Muscle of back (tissue), 11 donors: ENCODE results near the gene LRRFIP1. TPM values are rescaled to one million over a fixed set of nuclear protein-coding genes. Genes with fewer than 3 reads are reported as not detected.

Experiments
- DNase-seq, 3 donors: peaks; one replicate each; pipeline versions ENCODE4 v3.0.0 to v3.0.0-alpha.2; 2013
- polyA plus RNA-seq, 10 donors: library from polyadenylated mRNA; unstranded; fragments of 120-200 nt; gene quantifications; one replicate each; pipeline ENCODE4 v1.2.1, GENCODE V29; 2013; ENCODE audit not compliant: insufficient read length in 10 of 10

Gene LRRFIP1
- polyA plus RNA-seq, 10 donors: 95.0 to 194 (median 137) TPM

- DNase-seq: no peak
These were observed 10.8 kb downstream of the LRRFIP1 start for GRCh38 chr2:237638176-237638575.

DNA sequence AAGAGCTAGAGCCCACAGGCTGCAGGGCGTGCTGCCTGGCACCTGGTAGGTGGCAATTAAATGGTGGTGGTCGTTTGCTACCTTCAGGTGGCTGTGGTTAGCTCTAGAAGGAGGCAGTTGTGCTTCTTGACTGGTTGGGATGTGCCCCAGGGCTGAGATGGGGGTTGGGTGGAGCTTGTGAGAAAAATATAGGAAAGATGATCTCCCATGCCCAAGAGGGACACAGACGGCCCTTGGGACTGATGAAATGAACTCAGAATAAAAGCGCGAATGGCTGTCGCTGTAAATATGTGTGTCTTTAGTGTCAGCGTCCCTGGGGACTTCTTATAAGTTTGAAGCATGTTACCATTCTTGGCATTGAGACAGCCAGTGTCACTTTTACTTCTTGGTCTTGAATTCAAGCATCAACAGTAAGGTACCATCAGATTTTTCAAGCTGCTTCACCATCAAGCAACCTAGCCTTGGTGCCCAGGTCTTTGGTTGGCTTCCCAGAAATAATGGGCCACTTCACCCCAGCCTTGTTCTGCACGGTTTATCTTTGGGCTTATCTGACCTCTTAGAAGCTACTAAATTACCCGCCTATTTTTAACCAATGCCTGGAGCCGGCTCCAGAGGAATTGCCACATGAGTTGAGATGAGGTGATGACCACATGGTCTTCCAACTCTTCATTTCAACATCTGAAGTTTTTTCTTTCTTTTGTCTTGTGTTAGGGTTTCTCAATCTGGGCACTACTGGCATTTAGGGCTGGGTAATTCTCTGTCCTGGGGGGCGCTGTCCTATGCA, 11.9 kb downstream of the LRRFIP1 start:
- DNase-seq: no peak

DNA sequence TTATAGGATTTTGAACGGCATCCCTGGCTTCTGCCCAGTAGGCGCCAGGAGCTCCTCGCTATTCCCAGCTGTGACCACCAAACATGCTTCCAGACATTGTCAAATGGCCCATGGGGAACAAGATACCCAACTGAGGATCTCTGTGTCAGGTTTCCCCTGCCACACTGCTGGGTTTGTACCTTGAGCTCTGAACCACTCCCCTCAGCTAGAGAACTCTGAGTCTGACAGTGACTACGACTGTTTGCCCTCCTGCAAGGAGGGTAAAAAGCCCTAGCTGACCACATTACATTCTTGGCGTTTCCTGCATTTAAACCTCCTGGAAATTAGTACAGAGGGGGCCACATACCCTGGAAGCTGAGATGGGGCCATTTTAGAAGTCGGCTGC, 12.4 kb downstream of the LRRFIP1 start:
- no peak for DNase-seq

DNA sequence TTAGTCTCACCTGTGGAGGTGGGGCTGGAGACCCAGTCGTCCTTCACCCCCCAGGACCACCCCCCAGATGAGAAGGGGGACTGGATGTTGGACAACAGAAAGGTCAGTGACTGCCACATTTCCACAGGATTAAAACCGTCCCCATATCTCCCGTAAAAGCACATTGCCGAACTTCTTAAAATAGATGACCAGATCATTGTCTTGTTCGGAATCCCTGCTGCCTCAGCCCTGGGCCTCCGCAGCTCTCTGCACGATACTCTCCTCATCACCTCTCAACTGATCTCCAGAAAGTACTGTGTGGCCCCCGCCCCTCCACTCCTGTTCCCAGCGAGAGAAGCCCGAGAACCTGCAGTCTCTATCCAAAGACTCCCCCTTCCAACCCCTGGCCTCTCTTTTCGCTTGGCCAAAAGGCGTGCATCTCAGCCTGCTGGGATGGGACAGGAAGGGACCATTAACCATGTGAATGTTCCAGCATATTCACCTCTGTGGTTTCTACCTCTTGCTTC, 13.2 kb downstream of the LRRFIP1 start:
- no peak for DNase-seq

DNA sequence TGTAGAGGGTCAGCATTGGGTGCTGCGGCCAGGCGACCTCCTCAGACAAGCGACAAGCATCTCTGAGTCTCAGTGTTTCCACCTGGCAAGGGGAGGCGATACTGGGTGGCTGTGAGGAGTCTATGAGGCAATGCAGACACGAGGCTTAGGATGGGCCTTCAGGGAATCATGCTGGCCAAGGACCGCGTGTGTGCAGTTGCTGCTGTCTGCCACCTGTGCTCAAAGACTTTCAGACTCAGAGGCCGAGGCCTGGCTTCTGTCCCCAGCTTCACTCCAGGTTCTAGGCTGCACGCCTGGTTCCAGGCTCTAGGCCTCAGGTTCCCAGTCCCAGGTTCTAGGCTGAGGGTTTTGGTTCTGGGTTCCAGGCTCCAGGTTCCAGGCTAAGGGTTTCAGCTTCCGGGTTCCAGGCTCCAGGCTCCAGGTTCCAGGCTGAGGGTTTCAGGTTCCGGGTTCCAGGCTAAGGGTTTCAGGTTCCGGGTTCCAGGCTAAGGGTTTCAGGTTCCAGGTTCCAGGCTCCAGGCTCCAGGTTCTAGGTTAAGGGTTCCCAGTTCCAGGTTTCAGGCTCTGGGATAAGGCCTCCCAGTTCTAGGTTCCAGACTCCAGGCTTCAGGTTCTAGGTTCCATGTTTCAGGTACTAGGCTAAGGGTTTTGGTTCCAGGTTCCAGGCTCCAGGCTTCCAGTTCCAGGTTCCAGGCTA, 14.8 kb downstream of the LRRFIP1 start:
- no peak for DNase-seq

GRCh38 chr2:237643066-237643465, 15.7 kb downstream of the LRRFIP1 start:
- no peak for DNase-seq

- DNase-seq: no peak
These were observed 16.4 kb downstream of the LRRFIP1 start for GRCh38 chr2:237643582-237644380.

- DNase-seq: no peak
These were observed 17.0 kb downstream of the LRRFIP1 start for GRCh38 chr2:237644381-237644703.

- DNase-seq: no peak
These were observed 17.9 kb downstream of the LRRFIP1 start for GRCh38 chr2:237645261-237645660.

DNA sequence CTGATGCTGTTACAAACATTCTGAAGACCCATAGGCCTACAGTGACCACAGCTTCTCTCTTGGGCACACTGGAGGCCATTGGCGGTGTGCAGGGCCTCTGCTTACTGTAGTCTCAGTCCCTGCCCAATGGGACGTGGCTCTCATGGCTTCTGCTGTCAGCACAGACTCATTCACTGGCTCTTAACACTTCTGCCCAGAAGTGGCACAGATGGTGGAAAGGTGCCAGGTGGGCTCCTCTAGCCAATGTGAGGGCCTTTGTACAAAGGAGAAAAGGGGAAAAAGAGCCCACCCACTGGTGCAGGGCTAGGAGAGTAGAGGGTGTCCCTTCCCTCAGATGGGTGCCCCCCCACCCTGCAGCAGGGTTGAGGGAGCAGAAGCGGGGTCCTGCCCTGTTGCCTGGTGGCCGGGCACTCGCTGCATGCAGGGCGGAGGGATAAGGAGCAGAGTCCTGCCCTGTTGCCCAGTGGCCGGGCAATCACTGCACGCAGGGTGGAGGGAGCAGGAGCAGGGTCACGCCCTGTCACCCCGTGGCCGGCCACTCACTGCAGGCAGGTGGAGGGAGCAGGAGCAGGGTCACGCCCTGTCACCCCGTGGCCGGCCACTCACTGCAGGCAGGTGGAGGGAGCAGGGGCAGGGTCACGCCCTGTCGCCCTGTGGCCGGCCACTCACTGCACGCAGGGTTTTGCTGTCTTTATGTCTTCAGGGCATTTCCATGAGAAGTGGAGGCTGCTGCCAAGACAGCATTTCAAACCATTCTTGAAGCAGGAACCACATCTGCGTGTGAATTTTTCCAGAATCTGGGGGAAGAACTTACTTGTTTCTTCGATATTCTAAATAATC, 20.0 kb downstream of the LRRFIP1 start:
- no peak for DNase-seq

GRCh38 chr2:237648016-237648381, 20.6 kb downstream of the LRRFIP1 start:
- no peak for DNase-seq

DNA sequence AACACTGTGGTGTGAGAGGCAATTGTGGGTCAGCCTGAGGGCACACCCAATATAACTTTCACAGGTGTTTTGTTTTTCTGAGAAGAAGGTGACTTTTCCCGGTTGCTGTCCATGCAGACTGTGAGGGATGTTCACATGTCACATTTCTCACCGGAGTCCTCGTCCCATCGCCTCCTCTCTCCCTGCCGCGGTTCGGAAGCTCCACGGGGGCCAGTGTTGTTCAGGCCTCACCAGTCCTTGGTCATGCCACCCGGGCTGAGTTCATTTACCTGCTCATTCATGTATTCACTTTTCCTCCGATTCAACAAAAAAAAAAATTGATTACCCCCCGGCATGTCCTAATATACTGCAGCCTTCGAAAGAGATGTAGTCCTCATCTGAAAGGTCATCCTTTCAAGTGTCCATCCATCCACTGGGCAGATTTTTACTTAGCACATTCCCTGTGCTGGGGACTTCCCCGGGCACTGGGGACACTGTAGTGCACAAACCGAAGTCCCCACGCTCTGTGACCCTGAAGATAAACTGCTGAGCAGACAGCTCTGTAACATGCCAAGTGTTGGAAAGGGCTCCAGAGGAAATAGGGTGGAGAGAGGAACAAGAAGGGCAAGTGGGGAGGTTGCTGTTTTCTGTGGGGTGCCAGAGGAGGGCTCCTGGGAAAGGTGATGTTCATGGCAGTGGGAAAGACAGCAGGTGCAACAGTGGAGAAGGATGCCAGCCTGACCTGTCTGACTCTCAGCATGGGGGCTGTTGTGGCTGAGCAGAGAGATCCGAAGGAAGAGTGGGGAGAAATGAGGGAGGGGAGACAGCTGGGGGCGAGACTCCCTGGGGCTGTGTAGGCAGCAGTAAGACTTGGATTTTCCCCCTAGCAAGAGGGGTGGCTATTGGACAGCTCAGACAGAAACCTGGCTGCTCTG, 22.4 kb downstream of the LRRFIP1 start:
- no peak for DNase-seq

GRCh38 chr2:237650455-237650850, 23.1 kb downstream of the LRRFIP1 start:
- DNase-seq: no peak

- DNase-seq: no peak
These were observed 24.4 kb downstream of the LRRFIP1 start for GRCh38 chr2:237651761-237652160.

- DNase-seq: no peak
These were observed 24.8 kb downstream of the LRRFIP1 start for GRCh38 chr2:237652181-237652580.

- no peak for DNase-seq
These were observed 25.5 kb downstream of the LRRFIP1 start for GRCh38 chr2:237652854-237653253.

- DNase-seq: no peak
These were observed 26.6 kb downstream of the LRRFIP1 start for GRCh38 chr2:237653776-237654558.

GRCh38 chr2:237657063-237657462, 29.7 kb downstream of the LRRFIP1 start:
- DNase-seq: no peak

DNA sequence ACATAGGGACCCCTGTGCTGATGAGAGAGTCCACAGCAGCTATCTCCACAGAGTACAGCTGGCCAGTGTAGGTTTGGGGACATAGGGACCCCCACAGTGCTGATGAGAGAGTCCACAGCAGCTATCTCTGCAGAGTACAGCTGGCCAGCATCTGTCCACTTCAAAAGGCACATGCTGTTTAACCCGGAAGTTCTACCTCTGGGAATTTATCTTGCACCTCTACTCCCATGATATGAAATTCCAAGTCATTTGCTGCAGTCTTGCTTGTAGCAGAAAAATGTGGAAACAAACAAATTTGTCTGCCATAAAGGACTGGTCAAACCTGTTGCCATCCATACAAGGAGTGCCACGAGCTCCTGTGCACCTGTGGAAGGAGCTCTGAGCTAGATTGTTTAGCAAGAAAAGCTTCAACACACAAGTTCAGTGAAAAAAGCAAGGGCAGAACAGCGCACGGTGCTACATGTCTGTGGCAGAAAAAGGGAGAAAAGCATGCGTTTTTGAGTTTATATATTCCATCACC, 33.1 kb downstream of the LRRFIP1 start:
- no peak for DNase-seq
